GM23338 (cell line): ENCODE results near the gene CLCNKA.

Experiments
- CREB1 ChIP-seq: fragments of 250-450 bp; sonication (Bioruptor Pico); IDR thresholded peaks from 2 replicates; pipeline ENCODE4 v1.5.0; 2020; ENCODE audit warnings: low read depth, mild to moderate bottlenecking, moderate library complexity
- CTCF ChIP-seq, 2 experiments: fragments of 200-600 bp in 1 of 2; sonication (generic) in 1 of 2; conservative IDR thresholded peaks; 2 replicates each; pipeline versions ENCODE4 v1.5.1 to v1.6.1; 2016 to 2017; ENCODE audit warnings: antibody characterized with exemption in 2 of 2, low read depth in 2 of 2, mild to moderate bottlenecking in 2 of 2, moderate library complexity in 1 of 2
- ETS1 ChIP-seq: IDR thresholded peaks from 2 replicates; pipeline ENCODE4 v1.6.1; 2016; ENCODE audit warnings: antibody characterized with exemption
- EZH2 ChIP-seq: fragments of 200-600 bp; sonication (generic); IDR thresholded peaks from one replicate; pipeline ENCODE4 v1.8.0; 2017; ENCODE audit warnings: antibody characterized with exemption, mild to moderate bottlenecking, low read depth; ENCODE audit not compliant: unreplicated experiment
- EZH2phosphoT487 ChIP-seq: fragments of 200-600 bp; sonication (generic); IDR thresholded peaks from one replicate; pipeline ENCODE4 v1.8.1; 2018; ENCODE audit warnings: antibody characterized with exemption; ENCODE audit not compliant: unreplicated experiment
- JUNB ChIP-seq: IDR thresholded peaks from one replicate; pipeline ENCODE4 v1.6.1; 2016; ENCODE audit warnings: antibody characterized with exemption; ENCODE audit not compliant: unreplicated experiment
- NANOG ChIP-seq: IDR thresholded peaks from 2 replicates; pipeline ENCODE4 v1.6.1; 2016; ENCODE audit warnings: antibody characterized with exemption, borderline replicate concordance
- POLR2AphosphoS5 ChIP-seq: IDR thresholded peaks from 2 replicates; pipeline ENCODE4 v1.6.1; 2016; ENCODE audit warnings: antibody characterized with exemption, low read depth
- REST ChIP-seq: IDR thresholded peaks from one replicate; pipeline ENCODE4 v1.6.1; 2018; ENCODE audit warnings: antibody characterized with exemption; ENCODE audit not compliant: unreplicated experiment
- STAT1 ChIP-seq: IDR thresholded peaks from one replicate; pipeline ENCODE4 v1.6.1; 2016; ENCODE audit warnings: antibody characterized with exemption; ENCODE audit not compliant: unreplicated experiment
- ZNF331 ChIP-seq: fragments of 250-450 bp; sonication (Bioruptor Pico); IDR thresholded peaks from 2 replicates; pipeline ENCODE4 v1.5.0; 2020; ENCODE audit warnings: low read depth, mild to moderate bottlenecking, moderate library complexity

GRCh38 chr1:16014509-16015482, 7.0 kb upstream of the CLCNKA start:
- TF ChIP-seq CTCF (conservative IDR thresholded peaks at IDR 0.05; ENCODE audit: low read depth in 2 of 2): no peak
- no peak for TF ChIP-seq ZNF331
- no peak for TF ChIP-seq EZH2phosphoT487
- TF ChIP-seq POLR2AphosphoS5: no peak
- no peak for TF ChIP-seq EZH2
- TF ChIP-seq REST: no peak
- no peak for TF ChIP-seq STAT1
- no peak for TF ChIP-seq JUNB
- no peak for TF ChIP-seq NANOG
- TF ChIP-seq CREB1 (CRISPR knock-in tag): no peak
- no peak for TF ChIP-seq ETS1
